T-cell (primary cell): ENCODE data around the gene SLC6A8. TPM values are rescaled to one million over a fixed set of nuclear protein-coding genes. Genes with fewer than 3 reads are reported as not detected.

ENCODE experiments used
- ATAC-seq, 4 experiments: fragments of 200-7000 bp in 3 of 4; fragments of 150-1000 bp in 1 of 4; cut with Tn5 transposase; replicated peaks in 1 of 4; 1 replicate in 3 of 4; 2 replicates in 1 of 4; pipeline ENCODE4 v1.10.0; 2021; ENCODE audit warnings: moderate library complexity in 3 of 4, mild to moderate bottlenecking in 2 of 4, moderate number of reproducible peaks in 1 of 4
- CTCF ChIA-PET, 2 donors: fragments of 300-600 bp; sonication (Branson Sonifier 250); formaldehyde crosslinking; loops; one replicate each; lab custom pipeline; 2022; ENCODE audit warnings: antibody characterized with exemption in 2 of 2; lab: Charles Lee
- POLR2A ChIA-PET, 2 donors: fragments of 300-600 bp; sonication (Branson Sonifier 250); formaldehyde crosslinking; loops; one replicate each; lab custom pipeline; 2022; ENCODE audit warnings: antibody characterized with exemption in 2 of 2; lab: Charles Lee
- DNase-seq, 35 experiments: peaks; one replicate each; pipeline versions ENCODE4 v3.0.0 to v3.0.0-alpha.2; 2013 to 2023
- H3K27ac ChIP-seq: one replicate; pipeline ENCODE4 v1.5.1; 2013; ENCODE audit warnings: low read length
- H3K27me3 ChIP-seq, 2 experiments: replicated peaks in 1 of 2; 1 replicate in 1 of 2; 2 replicates in 1 of 2; pipeline versions ENCODE4 v1.6.1 to v1.7.0; 2013; ENCODE audit warnings: low read length in 1 of 2, mixed read lengths in 1 of 2; ENCODE audit not compliant: control insufficient read depth in 2 of 2, insufficient read depth in 2 of 2; ENCODE audit errors: extremely low read depth in 1 of 2
- H3K36me3 ChIP-seq, 2 donors: 1 replicate in 1 of 2; 2 replicates in 1 of 2; pipeline versions ENCODE4 v1.6.1 to v1.7.0; 2013; ENCODE audit warnings: low read length in 1 of 2; ENCODE audit not compliant: control insufficient read depth in 2 of 2, insufficient read depth in 1 of 2; ENCODE audit errors: extremely low read depth in 1 of 2
- H3K4me1 ChIP-seq, 2 experiments: 1 replicate in 1 of 2; 2 replicates in 1 of 2; pipeline versions ENCODE4 v1.6.1 to v1.7.0; 2013; ENCODE audit warnings: low read length in 2 of 2, mixed read lengths in 1 of 2; ENCODE audit not compliant: insufficient read depth in 2 of 2, control insufficient read depth in 1 of 2; ENCODE audit errors: extremely low read depth in 1 of 2
- H3K4me3 ChIP-seq, 2 donors: 1 replicate in 1 of 2; 2 replicates in 1 of 2; pipeline versions ENCODE4 v1.5.1 to v1.7.0; 2013; ENCODE audit warnings: mild to moderate bottlenecking in 2 of 2, low read length in 1 of 2, moderate library complexity in 1 of 2; ENCODE audit not compliant: control insufficient read depth in 1 of 2; ENCODE audit errors: extremely low read depth in 1 of 2
- H3K9me3 ChIP-seq: 2 replicates; pipeline ENCODE4 v1.7.0; 2013
- H3K27ac Mint-ChIP-seq, 2 donors: one replicate each; pipeline ENCODE4 v1.8.0; 2020 to 2021; ENCODE audit warnings: mild to moderate bottlenecking in 2 of 2, mixed read lengths in 2 of 2
- H3K27me3 Mint-ChIP-seq, 2 donors: one replicate each; pipeline ENCODE4 v1.8.0; 2021 to 2022; ENCODE audit warnings: mixed read lengths in 2 of 2
- H3K36me3 Mint-ChIP-seq: one replicate; pipeline ENCODE4 v1.8.0; 2021; ENCODE audit warnings: mixed read lengths
- H3K4me1 Mint-ChIP-seq, 3 donors: one replicate each; pipeline ENCODE4 v1.8.0; 2020 to 2022; ENCODE audit warnings: mixed read lengths in 3 of 3, mild to moderate bottlenecking in 1 of 3
- H3K4me3 Mint-ChIP-seq, 3 donors: one replicate each; pipeline ENCODE4 v1.8.0; 2020 to 2022; ENCODE audit warnings: mild to moderate bottlenecking in 3 of 3, mixed read lengths in 3 of 3, moderate library complexity in 3 of 3
- H3K9me3 Mint-ChIP-seq, 3 donors: one replicate each; pipeline ENCODE4 v1.8.0; 2020 to 2022; ENCODE audit warnings: mixed read lengths in 3 of 3
- WGBS: methylation state at CpG from one replicate; pipeline ENCODE4 v1.1.5; 2013; ENCODE audit warnings: missing lambda C conversion rate; ENCODE audit not compliant: insufficient coverage; 5-methylcytosine and 5-hydroxymethylcytosine counted together
- total RNA-seq, 35 experiments: library from RNA in 6 of 35; stranded (reverse) in 6 of 35; fragments of 120-200 nt in 1 of 35; gene quantifications; one replicate each; pipeline versions ENCODE4 v1.2.1 to v1.2.4 and lab custom pipeline; 2013 to 2026

SLC6A8 gene
- total RNA-seq, 5 donors from 2014 or later (not counting 1 experiment from before 2014, with no cell fraction given), result 0.89 to 2.3 (median 1.9) TPM

DNA sequence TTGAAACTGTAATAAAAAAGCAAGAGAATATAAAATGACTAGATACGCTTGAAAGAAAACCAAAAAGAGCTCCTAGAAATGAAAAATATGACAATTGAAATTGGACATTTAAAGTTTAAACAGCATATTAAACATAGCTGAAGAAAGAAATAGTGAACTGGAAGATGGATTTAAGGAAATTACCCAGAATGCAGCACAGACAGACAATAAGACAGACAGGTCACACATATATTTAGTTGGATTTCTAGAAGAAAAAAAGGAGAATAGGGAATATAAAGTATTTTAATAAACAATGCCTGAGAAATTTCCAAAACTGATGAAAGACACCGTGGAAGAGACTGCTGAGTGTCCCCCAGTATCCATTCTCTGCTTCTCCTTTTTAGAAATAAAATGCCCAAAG is 34.2 kb upstream of the SLC6A8 start:
- ChIA-PET POLR2A (no interaction called here), CTCF (interaction anchor here in 1 of 2 donors (0.6 kb wide), 1 partner anchor 9 kb away, joined by 3 read pairs; no protein-coding TSS in a partner anchor)
- H3K27ac Mint-ChIP-seq, result no peak overlapping the region
- no peak overlapping the region for H3K27ac ChIP-seq
- WGBS, result no CpG with 5 or more reads among the region's 2 CpGs
- H3K27me3 Mint-ChIP-seq, result peaks cover 4 to 26% of the 10 kb centered on the region in 2 donors
- peaks cover 0 to 2% of the 10 kb centered on the region in 2 experiments for H3K4me1 ChIP-seq
- no peak overlapping the region for H3K4me3 ChIP-seq
- H3K4me3 Mint-ChIP-seq, result no peak overlapping the region
- H3K27me3 ChIP-seq, result peaks cover 0 to 23% of the 10 kb centered on the region in 2 experiments
- ATAC-seq, result no peak
- no peaks in the 10 kb centered on the region for H3K36me3 ChIP-seq
- no peaks in the 10 kb centered on the region for H3K36me3 Mint-ChIP-seq
- DNase-seq, result no peak
- H3K9me3 ChIP-seq, result no peaks in the 10 kb centered on the region
- no peaks in the 10 kb centered on the region for H3K4me1 Mint-ChIP-seq
- H3K9me3 Mint-ChIP-seq, result peaks cover 0 to 2% (median 0%) of the 10 kb centered on the region in 3 donors

DNA sequence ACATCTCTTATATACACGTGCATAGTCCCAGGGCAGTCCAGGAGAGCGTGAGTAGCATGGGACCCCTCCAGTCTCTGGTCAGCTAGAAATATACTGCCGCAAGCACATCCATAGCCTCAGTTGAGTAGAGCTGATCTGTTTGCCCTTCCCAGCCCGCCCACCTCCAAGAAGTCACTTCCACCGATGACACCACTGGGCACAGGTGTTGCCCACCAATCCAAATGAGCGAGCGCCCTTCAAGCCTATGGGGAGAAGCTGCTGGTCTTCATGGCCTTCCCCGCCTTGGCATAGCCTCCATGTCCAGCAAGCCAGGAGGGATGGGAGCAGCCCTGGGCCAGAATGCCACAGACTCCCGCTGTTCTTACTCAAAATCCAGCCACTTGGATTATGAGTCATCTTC is 30.6 kb upstream of the SLC6A8 start:
- Histone ChIP-seq H3K27me3 (peaks cover 0 to 12% of the 10 kb centered on the region in 2 experiments), H3K27ac (no peak overlapping the region), H3K9me3 (no peaks in the 10 kb centered on the region), H3K4me1 (peaks cover 0 to 3% of the 10 kb centered on the region in 2 experiments), H3K4me3 (no peak overlapping the region), H3K36me3 (no peaks in the 10 kb centered on the region)
- H3K36me3 Mint-ChIP-seq, result no peaks in the 10 kb centered on the region
- H3K27me3 Mint-ChIP-seq, result peaks cover 8 to 36% of the 10 kb centered on the region in 2 donors
- H3K4me3 Mint-ChIP-seq, result no peak overlapping the region
- POLR2A ChIA-PET, result interaction anchor here in 1 of 2 donors (0.6 kb wide), 1 partner anchor 715 kb away, joined by 4 read pairs; no protein-coding TSS in a partner anchor
- DNase-seq (no peak), ATAC-seq (no peak)
- CTCF ChIA-PET, result interaction anchor here in 1 of 2 donors (0.7 kb wide), 1 partner anchor 104 kb away, joined by 3 read pairs; no protein-coding TSS in a partner anchor
- peaks cover 0 to 2% (median 0%) of the 10 kb centered on the region in 3 donors for H3K9me3 Mint-ChIP-seq
- peaks cover 0 to 2% (median 1%) of the 10 kb centered on the region in 3 donors for H3K4me1 Mint-ChIP-seq
- no peak overlapping the region for H3K27ac Mint-ChIP-seq
- 80% methylated on average over 2 of the region's 9 CpGs for WGBS

DNA sequence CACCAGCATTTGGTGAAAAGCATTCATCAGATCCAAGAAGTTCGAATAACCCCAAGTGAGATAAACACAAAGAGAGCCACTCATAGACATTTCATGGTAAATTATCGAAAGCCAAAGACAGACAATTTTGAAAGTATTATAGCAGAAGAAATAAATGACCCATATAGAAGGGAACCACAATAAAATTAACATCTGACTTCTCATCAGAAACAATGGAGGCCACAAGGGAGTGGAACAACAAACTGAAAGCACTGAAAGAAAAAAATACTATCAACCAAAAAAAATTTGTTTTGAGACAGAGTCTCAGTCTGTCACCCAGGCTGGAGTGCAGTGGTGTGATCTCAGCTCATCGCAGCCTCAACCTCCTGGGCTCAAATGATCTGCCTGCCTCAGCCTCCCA is 28.5 kb upstream of the SLC6A8 start:
- Histone ChIP-seq H3K27ac (no peak overlapping the region), H3K4me3 (no peak overlapping the region), H3K9me3 (no peaks in the 10 kb centered on the region), H3K27me3 (peaks cover 0 to 16% of the 10 kb centered on the region in 2 experiments), H3K4me1 (peaks cover 0 to 6% of the 10 kb centered on the region in 2 experiments), H3K36me3 (no peaks in the 10 kb centered on the region)
- ChIA-PET POLR2A (no interaction called here), CTCF (interaction anchor here in 1 of 2 donors (0.7 to 1.5 kb wide), 2 partner anchors 14 to 36 kb away, joined by 4 to 6 read pairs; no protein-coding TSS in a partner anchor)
- peaks cover 8 to 43% of the 10 kb centered on the region in 2 donors for H3K27me3 Mint-ChIP-seq
- no peaks in the 10 kb centered on the region for H3K9me3 Mint-ChIP-seq
- H3K27ac Mint-ChIP-seq, result no peak overlapping the region
- ATAC-seq (no peak), DNase-seq (no peak)
- H3K36me3 Mint-ChIP-seq, result no peaks in the 10 kb centered on the region
- peaks cover 0 to 8% (median 5%) of the 10 kb centered on the region in 3 donors for H3K4me1 Mint-ChIP-seq
- WGBS, result no CpG with 5 or more reads among the region's 3 CpGs
- no peak overlapping the region for H3K4me3 Mint-ChIP-seq

DNA sequence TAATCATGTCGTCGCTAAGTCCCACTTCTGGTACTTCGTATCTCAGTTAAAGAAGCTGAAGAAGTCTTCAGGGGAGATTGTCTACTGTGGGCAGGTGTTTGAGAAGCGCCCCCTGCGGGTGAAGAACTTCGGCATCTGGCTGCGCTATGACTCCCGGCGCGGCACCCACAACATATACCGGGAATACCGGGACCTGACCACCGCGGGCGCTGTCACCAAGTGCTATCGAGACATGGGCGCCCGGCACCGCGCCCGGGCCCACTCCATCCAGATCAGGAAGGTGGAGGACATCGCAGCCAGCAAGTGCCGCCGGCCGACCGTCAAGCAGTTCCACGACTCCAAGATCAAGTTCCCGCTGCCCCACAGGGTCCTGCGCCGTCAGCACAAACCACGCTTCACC is 25.5 kb upstream of the SLC6A8 start:
- peaks cover 0 to 6% of the 10 kb centered on the region in 2 experiments for H3K4me1 ChIP-seq
- H3K27ac ChIP-seq, result no peak overlapping the region
- H3K27me3 ChIP-seq, result peaks cover 0 to 17% of the 10 kb centered on the region in 2 experiments
- Mint-ChIP-seq H3K27ac (no peak overlapping the region), H3K27me3 (peaks cover 8 to 49% of the 10 kb centered on the region in 2 donors), H3K9me3 (no peaks in the 10 kb centered on the region), H3K4me1 (peaks cover 0 to 8% (median 5%) of the 10 kb centered on the region in 3 donors), H3K36me3 (no peaks in the 10 kb centered on the region), H3K4me3 (peak overlapping the region; percentile 49 to 56 (median 56))
- POLR2A ChIA-PET, result no interaction called here
- CTCF ChIA-PET, result interaction anchor here (0.6 to 1.3 kb wide), 6 partner anchors 15 to 721 kb away, joined by 3 to 7 read pairs (median 4); partner anchors contain the start of gene DUSP9 (in 1 of the 2)
- ATAC-seq, result no peak
- peak overlapping the region in 1 of 2 donors; percentile 23 for H3K4me3 ChIP-seq
- H3K9me3 ChIP-seq, result no peaks in the 10 kb centered on the region
- WGBS, result 2% methylated on average over 14 of the region's 31 CpGs
- H3K36me3 ChIP-seq, result no peaks in the 10 kb centered on the region
- peak in 33 of 35 experiments; percentile 15 to 73 (median 46) for DNase-seq

DNA sequence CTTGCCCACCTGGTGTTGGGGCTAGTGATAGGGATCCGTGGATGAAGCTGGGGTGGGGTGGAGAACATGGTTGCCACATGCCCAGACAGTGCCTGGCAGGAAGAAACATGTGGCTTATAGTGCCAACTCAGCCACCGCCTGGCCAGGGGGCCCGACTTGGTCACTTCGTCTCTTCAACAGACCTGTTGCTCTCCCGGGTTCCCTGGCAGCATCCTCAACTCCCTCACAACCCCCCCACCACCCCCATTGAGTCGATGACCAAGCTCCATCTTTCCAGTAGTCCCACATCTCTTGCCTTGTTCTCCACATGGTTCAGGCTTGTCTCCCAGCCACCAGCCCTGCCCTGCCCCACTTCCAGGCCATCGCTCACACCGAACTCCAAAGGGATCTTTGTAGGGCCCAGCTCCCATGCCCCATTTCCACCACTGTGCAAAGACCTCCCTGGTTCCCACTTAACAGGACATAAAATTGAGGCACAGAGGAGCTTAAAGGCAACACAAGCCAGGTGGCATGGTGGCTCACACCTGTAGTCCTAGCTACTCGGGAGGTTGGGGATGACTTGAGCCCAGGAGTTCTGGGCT is 21.9 kb upstream of the SLC6A8 start:
- Histone ChIP-seq H3K27me3 (peaks cover 0 to 23% of the 10 kb centered on the region in 2 experiments), H3K27ac (no peak overlapping the region), H3K36me3 (no peaks in the 10 kb centered on the region), H3K4me3 (no peak overlapping the region), H3K4me1 (peaks cover 0 to 20% of the 10 kb centered on the region in 2 experiments), H3K9me3 (no peaks in the 10 kb centered on the region)
- Mint-ChIP-seq H3K4me1 (peaks cover 5 to 16% (median 13%) of the 10 kb centered on the region in 3 donors), H3K27ac (no peak overlapping the region), H3K9me3 (no peaks in the 10 kb centered on the region), H3K27me3 (peaks cover 14 to 41% of the 10 kb centered on the region in 2 donors), H3K4me3 (no peak overlapping the region), H3K36me3 (no peaks in the 10 kb centered on the region)
- ChIA-PET CTCF (interaction anchor here (0.6 to 2.0 kb wide), 4 partner anchors 21 to 719 kb away, joined by 4 to 8 read pairs (median 6); partner anchors contain the start of gene SLC6A8 (in 1 of the 2)), POLR2A (no interaction called here)
- DNase-seq (no peak), ATAC-seq (no peak)
- WGBS, result 75% methylated on average over 6 of the region's 9 CpGs

DNA sequence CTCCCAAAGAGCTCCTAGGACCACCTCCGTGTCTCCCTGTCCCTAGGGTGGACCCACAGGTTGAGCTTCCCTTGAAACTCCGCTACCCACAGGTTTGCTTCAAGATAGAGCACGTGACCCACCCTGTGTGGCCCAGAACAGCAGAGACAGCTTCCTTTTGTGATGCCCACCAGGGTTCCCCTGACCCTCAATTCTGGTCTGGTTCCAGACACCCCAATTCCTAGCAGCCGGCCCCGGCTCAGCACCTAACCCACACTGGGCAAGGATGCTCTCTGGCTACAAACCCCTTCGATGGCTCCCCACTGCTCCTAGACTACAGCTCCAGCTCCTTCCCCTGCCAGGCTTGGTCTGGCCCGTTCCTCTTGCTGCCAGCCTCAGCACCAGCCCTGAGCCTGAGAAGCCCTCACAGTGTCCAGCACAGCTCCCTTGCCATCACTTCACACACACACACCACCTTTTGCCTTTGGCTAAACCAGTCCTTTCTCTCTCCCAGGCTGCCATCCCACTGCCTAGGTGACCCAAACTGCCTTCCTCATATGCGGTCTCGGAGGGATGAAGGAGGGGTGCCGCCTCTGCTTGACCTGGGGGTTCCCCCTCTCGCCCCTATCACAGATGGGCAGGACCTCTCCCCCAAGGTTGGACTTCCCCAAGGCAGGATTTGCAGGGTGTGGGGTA is 20.3 kb upstream of the SLC6A8 start:
- WGBS, result 88% methylated on average over 5 of the region's 11 CpGs

More for the DNA sequence above, 20.3 kb upstream of the SLC6A8 start:
- H3K27me3 ChIP-seq, result peaks cover 0 to 32% of the 10 kb centered on the region in 2 experiments
- POLR2A ChIA-PET, result interaction anchor here in 1 of 2 donors (1.0 kb wide), 1 partner anchor 15 kb away, joined by 10 read pairs; no protein-coding TSS in a partner anchor
- ATAC-seq (peak in 1 of 4 experiments; percentile 34), DNase-seq (peak in 1 of 35 experiments; percentile 10)
- Mint-ChIP-seq H3K4me3 (peak overlapping the region; percentile 47 to 65 (median 49)), H3K27me3 (peaks cover 14 to 33% of the 10 kb centered on the region in 2 donors), H3K27ac (no peak overlapping the region), H3K36me3 (no peaks in the 10 kb centered on the region), H3K9me3 (no peaks in the 10 kb centered on the region), H3K4me1 (peaks cover 5 to 12% (median 9%) of the 10 kb centered on the region in 3 donors)
- peaks cover 0 to 14% of the 10 kb centered on the region in 2 experiments for H3K4me1 ChIP-seq
- no peak overlapping the region for H3K4me3 ChIP-seq
- H3K27ac ChIP-seq, result no peak overlapping the region
- CTCF ChIA-PET, result interaction anchor here (0.6 to 3.6 kb wide), 13 partner anchors 13 to 1050 kb away, joined by 3 to 24 read pairs (median 7); no protein-coding TSS in a partner anchor
- no peaks in the 10 kb centered on the region for H3K36me3 ChIP-seq
- H3K9me3 ChIP-seq, result no peaks in the 10 kb centered on the region
